Measurements from ENCODE around the gene NCAPG2.

NCAPG2 gene

DNA sequence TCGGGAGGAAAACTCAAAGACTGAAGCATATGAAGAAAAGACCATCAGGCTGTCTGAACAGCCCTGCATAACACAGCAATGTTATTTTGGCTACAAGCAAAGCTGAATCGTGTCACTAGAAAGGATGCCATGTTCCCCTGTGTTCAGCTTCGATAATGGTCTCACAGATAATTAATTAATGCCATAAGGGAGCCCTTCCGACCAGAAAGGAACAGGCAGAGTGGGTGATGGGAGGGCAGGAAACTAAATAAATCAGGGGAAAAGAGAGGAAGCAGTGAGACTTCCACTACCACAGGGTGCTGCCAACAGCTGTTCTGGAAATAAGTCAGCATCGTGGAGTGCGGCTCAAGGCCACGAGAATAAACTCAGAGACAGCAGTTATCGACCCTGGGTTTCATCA is 120.2 kb downstream of the NCAPG2 start:
- Histone ChIP-seq H3K36me3 (ENCODE audit: control insufficient read depth in 2 of 2, insufficient read depth in 2 of 2, low read length in 2 of 2) (no peaks in the 10 kb centered on the region), H3K4me3 (ENCODE audit: low read length in 2 of 2) (no peak overlapping the region), H3K9me3 (ENCODE audit: control insufficient read depth in 2 of 2, low read length in 2 of 2) (peaks cover 0 to 5% of the 10 kb centered on the region in 2 donors), H3K27ac (ENCODE audit: low read depth in 2 of 2, low read length in 2 of 2) (no peak overlapping the region), H3K27me3 (ENCODE audit: control insufficient read depth in 2 of 2, insufficient read depth in 2 of 2, low read length in 2 of 2) (peaks cover 10 to 15% of the 10 kb centered on the region in 2 donors), H3K4me1 (ENCODE audit: control insufficient read depth in 2 of 2, insufficient read depth in 2 of 2, low read length in 2 of 2) (peaks cover 9 to 28% of the 10 kb centered on the region in 2 donors), H3K9ac (ENCODE audit: low read depth in 1 of 2, low read length in 2 of 2) (no peak overlapping the region)

DNA sequence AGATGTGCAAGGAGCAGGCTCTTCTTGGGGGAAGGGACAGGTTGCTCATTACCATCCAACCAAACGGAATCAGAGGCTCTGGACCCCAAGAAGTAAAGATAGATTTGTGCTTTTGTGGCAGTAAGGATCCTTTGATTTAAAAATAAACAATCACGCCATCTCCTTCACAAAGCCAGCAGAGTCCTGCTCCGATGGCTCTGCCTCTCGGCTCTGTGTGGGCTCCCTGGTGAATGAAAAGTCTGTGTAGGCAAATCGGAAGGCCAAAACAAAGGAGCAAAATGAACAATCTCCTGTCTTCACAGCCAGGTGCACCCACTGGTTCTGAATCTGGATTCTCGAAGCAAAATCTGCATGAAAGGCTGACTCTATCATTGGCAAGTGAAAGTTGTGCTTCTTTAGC is 120.8 kb downstream of the NCAPG2 start:
- Histone ChIP-seq H3K27ac (ENCODE audit: low read depth in 2 of 2, low read length in 2 of 2) (no peak overlapping the region), H3K27me3 (ENCODE audit: control insufficient read depth in 2 of 2, insufficient read depth in 2 of 2, low read length in 2 of 2) (peaks cover 10 to 15% of the 10 kb centered on the region in 2 donors), H3K9ac (ENCODE audit: low read depth in 1 of 2, low read length in 2 of 2) (no peak overlapping the region), H3K36me3 (ENCODE audit: control insufficient read depth in 2 of 2, insufficient read depth in 2 of 2, low read length in 2 of 2) (no peaks in the 10 kb centered on the region), H3K4me1 (ENCODE audit: control insufficient read depth in 2 of 2, insufficient read depth in 2 of 2, low read length in 2 of 2) (peaks cover 9 to 28% of the 10 kb centered on the region in 2 donors), H3K4me3 (ENCODE audit: low read length in 2 of 2) (no peak overlapping the region), H3K9me3 (ENCODE audit: control insufficient read depth in 2 of 2, low read length in 2 of 2) (peaks cover 0 to 6% of the 10 kb centered on the region in 2 donors)

DNA sequence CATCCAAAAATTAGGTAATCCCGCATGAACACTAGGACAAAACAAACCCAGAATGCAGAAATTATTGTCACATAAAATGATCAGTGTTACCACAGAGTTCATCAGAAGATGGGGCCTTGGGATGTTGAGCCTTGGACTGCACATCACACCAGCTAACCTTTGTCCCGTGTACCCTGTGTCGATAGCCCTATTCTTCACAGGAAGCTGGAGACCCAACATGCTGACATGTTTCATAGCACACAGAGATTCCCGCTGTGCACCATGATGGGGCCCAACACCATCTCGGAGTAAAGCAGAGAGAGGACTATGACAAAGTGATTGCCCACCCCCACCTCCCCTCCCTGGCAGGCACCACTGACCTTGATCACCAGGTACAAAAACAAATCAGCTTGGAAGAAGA is 121.5 kb downstream of the NCAPG2 start:
- peaks cover 10 to 15% of the 10 kb centered on the region in 2 donors for H3K27me3 ChIP-seq (ENCODE audit: control insufficient read depth in 2 of 2, insufficient read depth in 2 of 2, low read length in 2 of 2)
- no peak overlapping the region for H3K9ac ChIP-seq (ENCODE audit: low read depth in 1 of 2, low read length in 2 of 2)
- H3K27ac ChIP-seq (ENCODE audit: low read depth in 2 of 2, low read length in 2 of 2), result no peak overlapping the region
- no peak overlapping the region for H3K4me3 ChIP-seq (ENCODE audit: low read length in 2 of 2)
- no peaks in the 10 kb centered on the region for H3K36me3 ChIP-seq (ENCODE audit: control insufficient read depth in 2 of 2, insufficient read depth in 2 of 2, low read length in 2 of 2)
- peaks cover 9 to 28% of the 10 kb centered on the region in 2 donors for H3K4me1 ChIP-seq (ENCODE audit: control insufficient read depth in 2 of 2, insufficient read depth in 2 of 2, low read length in 2 of 2)
- H3K9me3 ChIP-seq (ENCODE audit: control insufficient read depth in 2 of 2, low read length in 2 of 2), result peaks cover 0 to 6% of the 10 kb centered on the region in 2 donors

DNA sequence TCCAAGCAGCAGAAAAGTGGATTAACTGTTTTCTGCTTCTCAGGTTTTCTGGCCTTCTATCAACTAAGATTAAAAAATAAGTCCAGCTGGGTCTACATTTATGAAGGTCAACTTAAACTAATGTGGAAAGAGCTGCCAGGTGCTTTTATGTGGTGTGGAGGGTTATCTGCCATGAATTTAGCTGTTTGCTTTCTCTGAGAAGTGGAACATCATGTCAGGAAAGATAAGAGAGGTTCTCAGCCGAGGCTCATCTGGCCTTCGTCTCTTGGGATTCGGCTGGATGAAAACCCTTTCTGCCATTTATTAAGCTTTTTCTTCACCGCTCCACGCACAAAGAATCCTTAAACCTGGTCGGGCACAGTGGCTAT is 122.5 kb downstream of the NCAPG2 start:
- peaks cover 10 to 15% of the 10 kb centered on the region in 2 donors for H3K27me3 ChIP-seq (ENCODE audit: control insufficient read depth in 2 of 2, insufficient read depth in 2 of 2, low read length in 2 of 2)
- no peak overlapping the region for H3K4me3 ChIP-seq (ENCODE audit: low read length in 2 of 2)
- peaks cover 0 to 6% of the 10 kb centered on the region in 2 donors for H3K9me3 ChIP-seq (ENCODE audit: control insufficient read depth in 2 of 2, low read length in 2 of 2)
- H3K36me3 ChIP-seq (ENCODE audit: control insufficient read depth in 2 of 2, insufficient read depth in 2 of 2, low read length in 2 of 2), result no peaks in the 10 kb centered on the region
- H3K9ac ChIP-seq (ENCODE audit: low read depth in 1 of 2, low read length in 2 of 2), result no peak overlapping the region
- peak overlapping the region; percentile 68 to 72 for H3K27ac ChIP-seq (ENCODE audit: low read depth in 2 of 2, low read length in 2 of 2)
- H3K4me1 ChIP-seq (ENCODE audit: control insufficient read depth in 2 of 2, insufficient read depth in 2 of 2, low read length in 2 of 2), result peaks cover 9 to 28% of the 10 kb centered on the region in 2 donors

DNA sequence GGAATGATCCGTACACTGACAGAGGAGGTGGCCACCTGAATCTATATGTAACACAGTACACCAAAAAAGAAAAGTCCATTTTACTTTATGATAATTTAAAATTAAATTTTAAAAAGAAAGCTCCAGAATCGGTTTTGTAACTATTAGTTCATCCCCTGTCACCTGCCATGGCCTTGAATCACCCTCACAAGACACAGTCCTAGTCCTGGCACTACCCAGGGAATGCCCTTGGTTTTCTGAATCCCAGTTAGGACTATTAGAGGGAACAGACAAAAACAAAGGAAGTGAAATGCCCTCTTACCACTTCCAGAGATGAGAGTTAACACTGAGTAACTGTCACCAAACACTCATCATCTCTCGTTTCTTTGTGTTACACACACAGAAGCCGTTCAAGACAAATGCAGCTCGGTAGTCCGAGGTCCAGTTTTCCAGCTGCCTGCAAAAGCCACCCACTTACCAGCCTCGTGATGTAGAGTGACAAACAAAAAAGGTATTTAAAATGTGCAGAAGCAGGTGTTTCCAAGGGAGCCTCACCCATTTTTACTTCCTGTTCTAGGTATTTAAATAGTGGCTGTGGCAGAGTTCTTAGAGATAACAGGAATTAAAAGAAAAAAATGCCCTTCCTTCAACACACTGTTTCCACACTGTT is 123.0 kb downstream of the NCAPG2 start:
- peaks cover 10 to 14% of the 10 kb centered on the region in 2 donors for H3K27me3 ChIP-seq (ENCODE audit: control insufficient read depth in 2 of 2, insufficient read depth in 2 of 2, low read length in 2 of 2)
- H3K9me3 ChIP-seq (ENCODE audit: control insufficient read depth in 2 of 2, low read length in 2 of 2), result peaks cover 0 to 6% of the 10 kb centered on the region in 2 donors
- peak overlapping the region; percentile 68 to 73 for H3K27ac ChIP-seq (ENCODE audit: low read depth in 2 of 2, low read length in 2 of 2)
- peaks cover 8 to 28% of the 10 kb centered on the region in 2 donors for H3K4me1 ChIP-seq (ENCODE audit: control insufficient read depth in 2 of 2, insufficient read depth in 2 of 2, low read length in 2 of 2)
- peak overlapping the region in 1 of 2 donors; percentile 23 for H3K4me3 ChIP-seq (ENCODE audit: low read length in 2 of 2)
- no peak overlapping the region for H3K9ac ChIP-seq (ENCODE audit: low read depth in 1 of 2, low read length in 2 of 2)
- H3K36me3 ChIP-seq (ENCODE audit: control insufficient read depth in 2 of 2, insufficient read depth in 2 of 2, low read length in 2 of 2), result no peaks in the 10 kb centered on the region
